Measurements from ENCODE around the gene R3HDM2. TPM values are rescaled to one million over a fixed set of nuclear protein-coding genes. Genes with fewer than 3 reads are reported as not detected.
"Not testable (repeated sequence)": the region's sequence is repeated elsewhere in the genome, so short reads cannot be mapped to it uniquely, and the experiment has no call there.

The R3HDM2 gene
- total RNA-seq, 1 experiment from 2014 or later: 45.4 TPM

- H3K9ac ChIP-seq (ENCODE audit: low read length); H3K9me2 ChIP-seq (ENCODE audit: insufficient read depth); DNase-seq (ENCODE audit: low read depth, low spot score); H3K27ac ChIP-seq (ENCODE audit: low read depth, low read length); intact Hi-C loops (cut with micrococcal nuclease); H2AFZ ChIP-seq (ENCODE audit: low read depth, low read length, poor library complexity, severe bottlenecking); ATAC-seq; RAD21 ChIA-PET (ENCODE audit: low non-redundant PET in 1 of 2, low total read pairs in 2 of 2, uncharacterized antibody in 2 of 2, unreplicated experiment in 2 of 2); H3K9me3 ChIP-seq (ENCODE audit: control insufficient read depth in 1 of 2, insufficient read depth in 1 of 2, low read depth in 1 of 2, low read length in 2 of 2); H3K4me2 ChIP-seq (ENCODE audit: low read length); H4K20me1 ChIP-seq (ENCODE audit: insufficient read depth); POLR2A ChIA-PET; H3K36me3 ChIP-seq (ENCODE audit: control insufficient read depth in 1 of 2, insufficient read depth in 2 of 2, low read length in 2 of 2); H3K4me3 ChIP-seq (replicated peaks in 1 of 2; ENCODE audit: low read depth in 1 of 2, low read length in 2 of 2); H3K79me2 ChIP-seq (ENCODE audit: insufficient read depth, low read length); H3K27me3 ChIP-seq (ENCODE audit: insufficient read depth, low read length); BruUV-seq (replicated peaks): not testable (repeated sequence)
- CTCF ChIA-PET: interaction anchor here (1.7 kb wide), 1 partner anchor 171 kb away, joined by 7 read pairs; no protein-coding TSS in a partner anchor
- peaks cover 20 to 46% of the 10 kb centered on the region in 2 experiments for H3K4me1 ChIP-seq (ENCODE audit: control insufficient read depth in 1 of 2, insufficient read depth in 2 of 2, low read length in 2 of 2)
Measured at GRCh38 chr12:57282073-57282472, 148.8 kb downstream of the R3HDM2 start.

GRCh38 chr12:57280211-57281062 lies 150.4 kb downstream of the R3HDM2 start:
- TSS peak; percentile 70 for BruUV-seq (replicated peaks)
- no peaks in the 10 kb centered on the region for H3K9me2 ChIP-seq (ENCODE audit: insufficient read depth)
- POLR2A ChIA-PET: no interaction called here
- intact Hi-C loops (cut with micrococcal nuclease): no loop called here
- H3K9me3 ChIP-seq (ENCODE audit: control insufficient read depth in 1 of 2, insufficient read depth in 1 of 2, low read depth in 1 of 2, low read length in 2 of 2): no peaks in the 10 kb centered on the region
- peak overlapping the region; percentile 90 for H3K27ac ChIP-seq (ENCODE audit: low read depth, low read length)
- peaks cover 0 to 4% of the 10 kb centered on the region in 2 experiments; a peak in 2 of 4 replicates for H3K36me3 ChIP-seq (ENCODE audit: control insufficient read depth in 1 of 2, insufficient read depth in 2 of 2, low read length in 2 of 2)
- H3K4me2 ChIP-seq (ENCODE audit: low read length): peak overlapping the region; percentile 83
- H3K27me3 ChIP-seq (ENCODE audit: insufficient read depth, low read length): no peaks in the 10 kb centered on the region
- H3K79me2 ChIP-seq (ENCODE audit: insufficient read depth, low read length): no peaks in the 10 kb centered on the region
- H3K9ac ChIP-seq (ENCODE audit: low read length): peak overlapping the region; percentile 51
- H4K20me1 ChIP-seq (ENCODE audit: insufficient read depth): no peaks in the 10 kb centered on the region
- RAD21 ChIA-PET (ENCODE audit: low non-redundant PET in 1 of 2, low total read pairs in 2 of 2, uncharacterized antibody in 2 of 2, unreplicated experiment in 2 of 2): no interaction called here
- CTCF ChIA-PET: interaction anchor here (1.8 kb wide), 1 partner anchor 172 kb away, joined by 6 read pairs; no protein-coding TSS in a partner anchor
- H3K4me1 ChIP-seq (ENCODE audit: control insufficient read depth in 1 of 2, insufficient read depth in 2 of 2, low read length in 2 of 2): peaks cover 20 to 46% of the 10 kb centered on the region in 2 experiments
- H2AFZ ChIP-seq (ENCODE audit: low read depth, low read length, poor library complexity, severe bottlenecking): no peak overlapping the region
- DNase-seq (ENCODE audit: low read depth, low spot score) (peak; percentile 79), ATAC-seq (peak; percentile 92)
- H3K4me3 ChIP-seq (replicated peaks in 1 of 2; ENCODE audit: low read depth in 1 of 2, low read length in 2 of 2): peak overlapping the region; percentile 19 to 51
- TF ChIP-seq RAD21 (IDR thresholded peaks at IDR 0.05; ENCODE audit: low read depth) (no peak; the same call in 1 of the 2 replicates), ZBTB33 (IDR thresholded peaks at IDR 0.05; ENCODE audit: extremely low read depth, insufficient replicate concordance, low read length) (no peak), SIN3A (IDR thresholded peaks at IDR 0.05; ENCODE audit: low read depth) (peak; percentile 81), EZH2 (IDR thresholded peaks at IDR 0.05) (no peak), FOSL1 (IDR thresholded peaks at IDR 0.05; ENCODE audit: low read depth) (peak; percentile 90), SP1 (IDR thresholded peaks at IDR 0.05; ENCODE audit: low read depth) (peak; percentile 72), SRF (IDR thresholded peaks at IDR 0.05; ENCODE audit: low read depth) (peak; percentile 42; the same call in 1 of the 2 replicates), POLR2A (IDR thresholded peaks at IDR 0.05; ENCODE audit: borderline replicate concordance, extremely low read depth, insufficient read depth, insufficient read length) (no peak), YY1 (IDR thresholded peaks at IDR 0.05; ENCODE audit: extremely low read depth, insufficient replicate concordance, low read depth, low read length) (no peak)
- TF ChIP-seq, protein P1, sequence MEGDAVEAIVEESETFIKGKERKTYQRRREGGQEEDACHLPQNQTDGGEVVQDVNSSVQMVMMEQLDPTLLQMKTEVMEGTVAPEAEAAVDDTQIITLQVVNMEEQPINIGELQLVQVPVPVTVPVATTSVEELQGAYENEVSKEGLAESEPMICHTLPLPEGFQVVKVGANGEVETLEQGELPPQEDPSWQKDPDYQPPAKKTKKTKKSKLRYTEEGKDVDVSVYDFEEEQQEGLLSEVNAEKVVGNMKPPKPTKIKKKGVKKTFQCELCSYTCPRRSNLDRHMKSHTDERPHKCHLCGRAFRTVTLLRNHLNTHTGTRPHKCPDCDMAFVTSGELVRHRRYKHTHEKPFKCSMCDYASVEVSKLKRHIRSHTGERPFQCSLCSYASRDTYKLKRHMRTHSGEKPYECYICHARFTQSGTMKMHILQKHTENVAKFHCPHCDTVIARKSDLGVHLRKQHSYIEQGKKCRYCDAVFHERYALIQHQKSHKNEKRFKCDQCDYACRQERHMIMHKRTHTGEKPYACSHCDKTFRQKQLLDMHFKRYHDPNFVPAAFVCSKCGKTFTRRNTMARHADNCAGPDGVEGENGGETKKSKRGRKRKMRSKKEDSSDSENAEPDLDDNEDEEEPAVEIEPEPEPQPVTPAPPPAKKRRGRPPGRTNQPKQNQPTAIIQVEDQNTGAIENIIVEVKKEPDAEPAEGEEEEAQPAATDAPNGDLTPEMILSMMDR (IDR thresholded peaks at IDR 0.05 in 2 of 3, conservative IDR thresholded peaks at IDR 0.05 in 1 of 3; ENCODE audit: borderline replicate concordance in 1 of 3, insufficient read depth in 1 of 3, low read depth in 2 of 3, low read length in 2 of 3): no peak

Measured in HCT116 (cell line).